B cell (primary cell): Measurements from ENCODE around the gene IL1RAP. TPM values are rescaled to one million over a fixed set of nuclear protein-coding genes. Genes with fewer than 3 reads are reported as not detected.

Source experiments
- ATAC-seq: fragments of 200-7000 bp; cut with Tn5 transposase; one replicate; pipeline ENCODE4 v1.10.0; 2021; ENCODE audit warnings: low read depth, mild to moderate bottlenecking, moderate number of reproducible peaks, moderate library complexity
- CTCF ChIA-PET: fragments of 350-600 bp; sonication (Branson Sonifier 250); formaldehyde crosslinking; loops from one replicate; lab custom pipeline; 2021; ENCODE audit warnings: antibody characterized with exemption, inconsistent platforms; lab: Charles Lee
- POLR2A ChIA-PET: fragments of 350-600 bp; sonication (Branson Sonifier 250); formaldehyde crosslinking; loops from one replicate; lab custom pipeline; 2021; ENCODE audit warnings: antibody characterized with exemption; lab: Charles Lee
- DNase-seq: peaks from one replicate; pipeline ENCODE4 v3.0.0; 2013
- H2AFZ ChIP-seq: 2 replicates; pipeline ENCODE4 v1.6.1; 2012; ENCODE audit warnings: mild to moderate bottlenecking, low read depth, low read length; ENCODE audit not compliant: insufficient read depth, poor library complexity, severe bottlenecking
- H3K27ac ChIP-seq, 2 donors: 1 replicate in 1 of 2; 2 replicates in 1 of 2; pipeline ENCODE4 v1.5.1; 2012 to 2013; ENCODE audit warnings: low read length in 2 of 2, mild to moderate bottlenecking in 2 of 2, moderate library complexity in 1 of 2
- H3K27me3 ChIP-seq, 4 experiments: fragments of 200-600 bp in 1 of 4; sonication (generic) in 1 of 4; replicated peaks in 1 of 4; 1 replicate in 2 of 4; 2 replicates in 2 of 4; pipeline versions ENCODE4 v1.6.1 to v1.7.0; 2013 to 2016; ENCODE audit warnings: low read length in 3 of 4, mild to moderate bottlenecking in 2 of 4, mixed read lengths in 1 of 4, moderate library complexity in 1 of 4; ENCODE audit not compliant: insufficient read depth in 4 of 4, control insufficient read depth in 3 of 4; ENCODE audit errors: control extremely low read depth in 1 of 4
- H3K36me3 ChIP-seq, 2 experiments: replicated peaks in 1 of 2; 1 replicate in 1 of 2; 2 replicates in 1 of 2; pipeline versions ENCODE4 v1.6.1 to v1.7.1; 2013; ENCODE audit warnings: low read length in 1 of 2; ENCODE audit not compliant: insufficient read depth in 2 of 2, control insufficient read depth in 1 of 2; ENCODE audit errors: control extremely low read depth in 1 of 2, extremely low read depth in 1 of 2
- H3K4me1 ChIP-seq, 2 donors: fragments of 200-600 bp in 1 of 2; sonication (generic) in 1 of 2; 1 replicate in 1 of 2; 2 replicates in 1 of 2; pipeline versions ENCODE4 v1.5.1 to v1.6.1; 2013 to 2017; ENCODE audit warnings: low read length in 2 of 2; ENCODE audit not compliant: control insufficient read depth in 2 of 2, insufficient read depth in 2 of 2
- H3K4me2 ChIP-seq: replicated peaks from 2 replicates; pipeline ENCODE3; 2012; ENCODE audit warnings: mild to moderate bottlenecking, low read depth, low read length; ENCODE audit not compliant: poor library complexity, severe bottlenecking
- H3K4me3 ChIP-seq, 5 experiments: fragments of 200-600 bp in 1 of 5; sonication (generic) in 1 of 5; 1 replicate in 3 of 5; 2 replicates in 2 of 5; pipeline versions ENCODE4 v1.5.1 to v1.7.0; 2011 to 2016; ENCODE audit warnings: low read length in 4 of 5, mild to moderate bottlenecking in 4 of 5, low read depth in 2 of 5, control low read depth in 1 of 5, moderate library complexity in 1 of 5; ENCODE audit not compliant: insufficient read depth in 1 of 5; ENCODE audit errors: control extremely low read depth in 1 of 5, extremely low read depth in 1 of 5
- H3K79me2 ChIP-seq: fragments of 200-600 bp; sonication (generic); one replicate; pipeline ENCODE4 v1.6.0; 2016; ENCODE audit warnings: low read length; ENCODE audit not compliant: control insufficient read depth, insufficient read depth
- H3K9ac ChIP-seq: fragments of 200-600 bp; sonication (generic); 2 replicates; pipeline ENCODE4 v1.6.1; 2017; ENCODE audit warnings: mild to moderate bottlenecking, low read length, moderate library complexity
- H3K9me3 ChIP-seq, 3 donors: one replicate each; pipeline versions ENCODE4 v1.6.1 to v1.7.1; 2013; ENCODE audit warnings: low read length in 2 of 3; ENCODE audit not compliant: control insufficient read depth in 2 of 3, insufficient read depth in 1 of 3; ENCODE audit errors: control extremely low read depth in 1 of 3
- H4K20me1 ChIP-seq: 2 replicates; pipeline ENCODE4 v1.6.0; 2012; ENCODE audit warnings: mild to moderate bottlenecking, low read length; ENCODE audit not compliant: insufficient read depth, control insufficient read depth, poor library complexity, severe bottlenecking
- H3K27ac Mint-ChIP-seq: one replicate; pipeline ENCODE4 v1.8.0; 2021; ENCODE audit warnings: mixed read lengths
- H3K27me3 Mint-ChIP-seq: one replicate; pipeline ENCODE4 v1.8.0; 2021; ENCODE audit warnings: mixed read lengths
- H3K4me1 Mint-ChIP-seq: one replicate; pipeline ENCODE4 v1.8.0; 2021; ENCODE audit warnings: mixed read lengths
- H3K4me3 Mint-ChIP-seq: one replicate; pipeline ENCODE4 v1.8.0; 2021; ENCODE audit warnings: mixed read lengths
- H3K9me3 Mint-ChIP-seq: one replicate; pipeline ENCODE4 v1.8.0; 2022; ENCODE audit warnings: mixed read lengths; ENCODE audit not compliant: insufficient read depth
- EZH2 ChIP-seq: IDR thresholded peaks from 2 replicates; pipeline ENCODE4 v1.6.1; 2012; ENCODE audit warnings: borderline replicate concordance, low read depth, mild to moderate bottlenecking, moderate library complexity, low read length; ENCODE audit not compliant: insufficient read depth, poor library complexity, severe bottlenecking
- WGBS: methylation state at CpG from one replicate; pipeline ENCODE4 v1.1.5; 2013; ENCODE audit warnings: missing lambda C conversion rate; ENCODE audit not compliant: insufficient coverage; 5-methylcytosine and 5-hydroxymethylcytosine counted together
- intact Hi-C: fragments of 100-400 bp; cut with micrococcal nuclease; formaldehyde crosslinking; loops from one replicate; pipeline ENCODE4 v1.10.0; 2022
- polyA plus RNA-seq: library from polyadenylated mRNA; depleted of rRNA; stranded (reverse); fragments of >200 nt; gene quantifications from 2 replicates; pipeline ENCODE4 v1.2.3, GENCODE V29; 2012
- total RNA-seq, 2 donors: library from RNA; stranded (reverse); fragments of 120-200 nt in 1 of 2; gene quantifications; 1 replicate in 1 of 2; 2 replicates in 1 of 2; pipeline versions ENCODE4 v1.2.3 to v1.2.4, GENCODE V29; 2013 to 2022
- TF ChIP-seq, protein P1 (sequence below): fragments of 200-600 bp; IDR thresholded peaks from one replicate; pipeline ENCODE4 v1.8.0; 2022; ENCODE audit warnings: antibody characterized with exemption, mild to moderate bottlenecking

Gene IL1RAP
- total and polyA plus RNA-seq, 2 donors (not counting 1 experiment from before 2014, with no cell fraction given) = 2.3 to 11.5 TPM

DNA sequence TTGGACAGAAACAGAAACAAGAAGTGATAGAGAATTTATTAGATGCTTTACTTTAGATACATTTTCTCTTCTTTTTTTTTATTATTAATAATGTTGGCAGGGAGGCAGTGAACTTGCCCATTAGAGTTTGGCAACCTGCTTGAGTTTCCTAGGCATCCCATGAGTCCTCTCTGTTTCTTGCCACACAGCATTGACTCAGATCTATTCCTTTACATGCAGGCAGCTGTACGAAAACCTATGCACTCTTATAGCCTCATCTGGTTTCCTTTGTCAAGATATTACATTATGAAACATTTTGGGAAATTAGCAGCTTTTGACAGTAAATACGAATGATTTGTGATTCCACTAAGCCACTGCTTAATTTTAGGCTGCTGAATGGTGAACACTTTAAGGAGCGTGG is 23.3 kb downstream of the IL1RAP start:
- Mint-ChIP-seq H3K4me3 (no peak overlapping the region), H3K27ac (no peak overlapping the region), H3K4me1 (peaks cover 9% of the 10 kb centered on the region), H3K27me3 (no peaks in the 10 kb centered on the region), H3K9me3 (no peaks in the 10 kb centered on the region)
- no peak for TF ChIP-seq EZH2
- TF ChIP-seq, protein P1, sequence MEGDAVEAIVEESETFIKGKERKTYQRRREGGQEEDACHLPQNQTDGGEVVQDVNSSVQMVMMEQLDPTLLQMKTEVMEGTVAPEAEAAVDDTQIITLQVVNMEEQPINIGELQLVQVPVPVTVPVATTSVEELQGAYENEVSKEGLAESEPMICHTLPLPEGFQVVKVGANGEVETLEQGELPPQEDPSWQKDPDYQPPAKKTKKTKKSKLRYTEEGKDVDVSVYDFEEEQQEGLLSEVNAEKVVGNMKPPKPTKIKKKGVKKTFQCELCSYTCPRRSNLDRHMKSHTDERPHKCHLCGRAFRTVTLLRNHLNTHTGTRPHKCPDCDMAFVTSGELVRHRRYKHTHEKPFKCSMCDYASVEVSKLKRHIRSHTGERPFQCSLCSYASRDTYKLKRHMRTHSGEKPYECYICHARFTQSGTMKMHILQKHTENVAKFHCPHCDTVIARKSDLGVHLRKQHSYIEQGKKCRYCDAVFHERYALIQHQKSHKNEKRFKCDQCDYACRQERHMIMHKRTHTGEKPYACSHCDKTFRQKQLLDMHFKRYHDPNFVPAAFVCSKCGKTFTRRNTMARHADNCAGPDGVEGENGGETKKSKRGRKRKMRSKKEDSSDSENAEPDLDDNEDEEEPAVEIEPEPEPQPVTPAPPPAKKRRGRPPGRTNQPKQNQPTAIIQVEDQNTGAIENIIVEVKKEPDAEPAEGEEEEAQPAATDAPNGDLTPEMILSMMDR = no peak
- CTCF ChIA-PET = no interaction called here
- H4K20me1 ChIP-seq = no peaks in the 10 kb centered on the region
- H3K36me3 ChIP-seq = no peaks in the 10 kb centered on the region
- no peak overlapping the region for H3K9ac ChIP-seq
- DNase-seq (no peak), ATAC-seq (no peak)
- no peak overlapping the region for H2AFZ ChIP-seq
- H3K4me3 ChIP-seq = no peak overlapping the region
- H3K4me2 ChIP-seq = no peak overlapping the region
- no peaks in the 10 kb centered on the region for H3K27me3 ChIP-seq
- H3K4me1 ChIP-seq = no peaks in the 10 kb centered on the region
- WGBS = no CpG with 5 or more reads among the region's 3 CpGs
- intact Hi-C loops = no loop called here
- no peaks in the 10 kb centered on the region for H3K9me3 ChIP-seq
- H3K79me2 ChIP-seq = no peaks in the 10 kb centered on the region
- no peak overlapping the region for H3K27ac ChIP-seq
- POLR2A ChIA-PET = no interaction called here

DNA sequence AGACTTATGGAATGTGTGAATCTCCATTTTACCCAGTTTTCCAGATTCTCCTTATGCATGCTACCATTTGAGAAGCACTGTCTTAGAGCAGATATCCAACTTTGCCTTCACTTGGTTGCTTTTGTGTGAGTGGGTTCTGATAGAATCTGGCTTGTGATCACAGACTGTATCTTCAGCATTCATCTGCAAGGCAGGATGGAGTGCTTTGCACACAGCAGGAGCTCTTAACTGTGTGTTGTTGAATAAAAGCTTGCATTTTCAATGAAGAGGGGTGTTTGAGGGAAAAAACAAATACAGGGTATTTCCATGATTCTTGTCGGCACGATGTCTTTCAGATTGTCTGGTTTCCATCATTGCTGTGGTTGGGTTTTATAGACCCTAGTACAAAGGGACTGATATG is 24.4 kb downstream of the IL1RAP start:
- no peaks in the 10 kb centered on the region for H3K36me3 ChIP-seq
- CTCF ChIA-PET = no interaction called here
- H3K27ac ChIP-seq = no peak overlapping the region
- ATAC-seq (no peak), DNase-seq (no peak)
- no peak overlapping the region for H3K9ac ChIP-seq
- POLR2A ChIA-PET = no interaction called here
- H4K20me1 ChIP-seq = no peaks in the 10 kb centered on the region
- Mint-ChIP-seq H3K27me3 (no peaks in the 10 kb centered on the region), H3K27ac (no peak overlapping the region), H3K4me3 (no peak overlapping the region), H3K4me1 (peaks cover 7% of the 10 kb centered on the region), H3K9me3 (no peaks in the 10 kb centered on the region)
- H3K4me2 ChIP-seq = no peak overlapping the region
- no peaks in the 10 kb centered on the region for H3K4me1 ChIP-seq
- H3K79me2 ChIP-seq = no peaks in the 10 kb centered on the region
- no peak overlapping the region for H2AFZ ChIP-seq
- H3K9me3 ChIP-seq = no peaks in the 10 kb centered on the region
- intact Hi-C loops = no loop called here
- 90% methylated on average over 2 of the region's 2 CpGs for WGBS
- TF ChIP-seq, protein P1 = no peak
- TF ChIP-seq EZH2 = no peak
- no peaks in the 10 kb centered on the region for H3K27me3 ChIP-seq
- H3K4me3 ChIP-seq = no peak overlapping the region
